Peyer's patch (tissue), 4 donors: ENCODE measurements around the gene TTLL10. TPM values are rescaled to one million over a fixed set of nuclear protein-coding genes. Genes with fewer than 3 reads are reported as not detected.

Experiments used
- DNase-seq, 3 donors: peaks; one replicate each; pipeline ENCODE4 v3.0.0-alpha.2; 2017 to 2019
- H3K27ac ChIP-seq, 4 donors: fragments of 200-600 bp; sonication (generic); one replicate each; pipeline ENCODE4 v1.5.1; 2016 to 2019
- H3K27me3 ChIP-seq, 2 donors: fragments of 200-600 bp; sonication (generic); one replicate each; pipeline ENCODE4 v1.5.1; 2019
- H3K36me3 ChIP-seq, 3 donors: fragments of 200-600 bp; sonication (generic); one replicate each; pipeline ENCODE4 v1.5.1; 2016 to 2019
- H3K4me1 ChIP-seq, 4 donors: fragments of 200-600 bp; sonication (generic); one replicate each; pipeline ENCODE4 v1.5.1; 2016 to 2019
- H3K4me3 ChIP-seq, 4 donors: fragments of 200-600 bp; sonication (generic); 1 replicate in 3 of 4; 2 replicates in 1 of 4; pipeline ENCODE4 v1.5.1; 2016 to 2019; ENCODE audit warnings: mild to moderate bottlenecking in 1 of 4
- H3K9me3 ChIP-seq, 4 donors: fragments of 200-600 bp; sonication (generic); one replicate each; pipeline ENCODE4 v1.5.1; 2016 to 2019; ENCODE audit warnings: mild to moderate bottlenecking in 1 of 4
- CTCF ChIP-seq, 6 experiments: fragments of 450-650 bp in 4 of 6; fragments of 200-600 bp in 2 of 6; sonication (generic) in 1 of 6; IDR thresholded peaks; one replicate each; pipeline ENCODE4 v1.5.1; 2017 to 2019; ENCODE audit warnings: antibody characterized with exemption in 6 of 6, mild to moderate bottlenecking in 3 of 6, moderate library complexity in 1 of 6
- POLR2A ChIP-seq, 2 donors: fragments of 450-650 bp; IDR thresholded peaks; one replicate each; pipeline ENCODE4 v1.5.1; 2017; ENCODE audit warnings: antibody characterized with exemption in 2 of 2, mild to moderate bottlenecking in 2 of 2, moderate library complexity in 2 of 2
- total RNA-seq, 4 donors: library from RNA; depleted of rRNA; stranded (reverse); fragments of >200 nt; gene quantifications; one replicate each; pipeline ENCODE4 v1.1.0, GENCODE V29; 2016

The TTLL10 gene
- total RNA-seq, 4 donors from 2014 or later = 1.6 to 3.6 (median 1.8) TPM; not detected in 1

- Histone ChIP-seq H3K9me3 (no peaks in the 10 kb centered on the region), H3K27ac (peak overlapping the region in 3 of 4 donors; percentile 10 to 36 (median 34)), H3K36me3 (no peaks in the 10 kb centered on the region), H3K4me3 (peak overlapping the region in 3 of 4 donors; percentile 32 to 56 (median 52)), H3K4me1 (peaks cover 0 to 11% (median 3%) of the 10 kb centered on the region in 4 donors), H3K27me3 (peaks cover 0 to 31% of the 10 kb centered on the region in 2 donors)
- TF ChIP-seq POLR2A (IDR thresholded peaks at IDR 0.05) (no peak), CTCF (IDR thresholded peaks at IDR 0.05) (no peak)
- DNase-seq = no peak
Measured at GRCh38 chr1:1243807-1244191, 70.1 kb downstream of the TTLL10 start.

GRCh38 chr1:1244192-1244811, 70.6 kb downstream of the TTLL10 start:
- peak in 2 of 3 donors; percentile 83 to 84 for DNase-seq
- TF ChIP-seq POLR2A (IDR thresholded peaks at IDR 0.05) = peak; percentile 44 to 57
- TF ChIP-seq CTCF (IDR thresholded peaks at IDR 0.05) = peak in 2 of 6 experiments; percentile 25 to 27
- peak overlapping the region in 3 of 4 donors; percentile 32 to 56 (median 52) for H3K4me3 ChIP-seq
- H3K36me3 ChIP-seq = no peaks in the 10 kb centered on the region
- H3K27me3 ChIP-seq = peaks cover 0 to 26% of the 10 kb centered on the region in 2 donors
- H3K27ac ChIP-seq = peak overlapping the region in 3 of 4 donors; percentile 10 to 36 (median 34)
- H3K9me3 ChIP-seq = no peaks in the 10 kb centered on the region
- H3K4me1 ChIP-seq = peaks cover 0 to 11% (median 3%) of the 10 kb centered on the region in 4 donors

GRCh38 chr1:1245178-1245816, 71.6 kb downstream of the TTLL10 start:
- DNase-seq = no peak
- H3K36me3 ChIP-seq = no peaks in the 10 kb centered on the region
- TF ChIP-seq POLR2A (IDR thresholded peaks at IDR 0.05) (no peak), CTCF (IDR thresholded peaks at IDR 0.05) (no peak)
- no peak overlapping the region for H3K4me3 ChIP-seq
- H3K9me3 ChIP-seq = no peaks in the 10 kb centered on the region
- H3K4me1 ChIP-seq = peaks cover 0 to 11% (median 3%) of the 10 kb centered on the region in 4 donors
- H3K27ac ChIP-seq = no peak overlapping the region
- peaks cover 0 to 21% of the 10 kb centered on the region in 2 donors for H3K27me3 ChIP-seq

- no peak for DNase-seq
- TF ChIP-seq POLR2A (IDR thresholded peaks at IDR 0.05) = no peak
- TF ChIP-seq CTCF (IDR thresholded peaks at IDR 0.05) = no peak
- peaks cover 0 to 13% (median 8%) of the 10 kb centered on the region in 4 donors for H3K4me1 ChIP-seq
- H3K9me3 ChIP-seq = no peaks in the 10 kb centered on the region
- peaks cover 0 to 21% of the 10 kb centered on the region in 2 donors for H3K27me3 ChIP-seq
- no peaks in the 10 kb centered on the region for H3K36me3 ChIP-seq
- no peak overlapping the region for H3K27ac ChIP-seq
- peak overlapping the region in 1 of 4 donors; percentile 22 for H3K4me3 ChIP-seq
Measured at GRCh38 chr1:1245817-1246576, 72.3 kb downstream of the TTLL10 start.

GRCh38 chr1:1246577-1247340, 73.1 kb downstream of the TTLL10 start, which contains the start of gene C1QTNF12:
C1QTNF12 (minus strand) TSS chr1:1246722; CDS start chr1:1246690, 32 bp downstream.
- H3K27ac ChIP-seq = no peak within 1 kb of the TSS
- peaks cover 0 to 21% of the 10 kb centered on the region in 2 donors for H3K27me3 ChIP-seq
- no peak for DNase-seq
- H3K4me3 ChIP-seq = peak within 1 kb of the TSS in 1 of 4 donors; percentile 22
- TF ChIP-seq POLR2A (IDR thresholded peaks at IDR 0.05) = no peak
- H3K36me3 ChIP-seq = no peaks in the 10 kb centered on the region
- no peaks in the 10 kb centered on the region for H3K9me3 ChIP-seq
- H3K4me1 ChIP-seq = peaks cover 0 to 16% (median 10%) of the 10 kb centered on the region in 4 donors
